ENCODE measurements around the gene PCDHGC5.

DNA sequence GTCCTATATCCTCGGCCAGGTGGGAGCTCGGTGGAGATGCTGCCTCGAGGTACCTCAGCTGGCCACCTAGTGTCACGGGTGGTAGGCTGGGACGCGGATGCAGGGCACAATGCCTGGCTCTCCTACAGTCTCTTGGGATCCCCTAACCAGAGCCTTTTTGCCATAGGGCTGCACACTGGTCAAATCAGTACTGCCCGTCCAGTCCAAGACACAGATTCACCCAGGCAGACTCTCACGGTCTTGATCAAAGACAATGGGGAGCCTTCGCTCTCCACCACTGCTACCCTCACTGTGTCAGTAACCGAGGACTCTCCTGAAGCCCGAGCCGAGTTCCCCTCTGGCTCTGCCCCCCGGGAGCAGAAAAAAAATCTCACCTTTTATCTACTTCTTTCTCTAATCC is 11.1 kb upstream of the PCDHGC5 start:
- TF ChIP-seq CTCF (IDR thresholded peaks at IDR 0.05) = no peak
- no peak for TF ChIP-seq POLR2A (IDR thresholded peaks at IDR 0.05)

Measured in lower leg skin (tissue), 3 donors.